ENCODE results near the gene DENND1C. TPM values are rescaled to one million over a fixed set of nuclear protein-coding genes. Genes with fewer than 3 reads are reported as not detected.

DENND1C gene, protein sequence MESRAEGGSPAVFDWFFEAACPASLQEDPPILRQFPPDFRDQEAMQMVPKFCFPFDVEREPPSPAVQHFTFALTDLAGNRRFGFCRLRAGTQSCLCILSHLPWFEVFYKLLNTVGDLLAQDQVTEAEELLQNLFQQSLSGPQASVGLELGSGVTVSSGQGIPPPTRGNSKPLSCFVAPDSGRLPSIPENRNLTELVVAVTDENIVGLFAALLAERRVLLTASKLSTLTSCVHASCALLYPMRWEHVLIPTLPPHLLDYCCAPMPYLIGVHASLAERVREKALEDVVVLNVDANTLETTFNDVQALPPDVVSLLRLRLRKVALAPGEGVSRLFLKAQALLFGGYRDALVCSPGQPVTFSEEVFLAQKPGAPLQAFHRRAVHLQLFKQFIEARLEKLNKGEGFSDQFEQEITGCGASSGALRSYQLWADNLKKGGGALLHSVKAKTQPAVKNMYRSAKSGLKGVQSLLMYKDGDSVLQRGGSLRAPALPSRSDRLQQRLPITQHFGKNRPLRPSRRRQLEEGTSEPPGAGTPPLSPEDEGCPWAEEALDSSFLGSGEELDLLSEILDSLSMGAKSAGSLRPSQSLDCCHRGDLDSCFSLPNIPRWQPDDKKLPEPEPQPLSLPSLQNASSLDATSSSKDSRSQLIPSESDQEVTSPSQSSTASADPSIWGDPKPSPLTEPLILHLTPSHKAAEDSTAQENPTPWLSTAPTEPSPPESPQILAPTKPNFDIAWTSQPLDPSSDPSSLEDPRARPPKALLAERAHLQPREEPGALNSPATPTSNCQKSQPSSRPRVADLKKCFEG
- polyA plus RNA-seq (2013, experiment 1 of 2): 0.52 TPM
- 0.10 TPM for polyA plus RNA-seq (2013, experiment 2 of 2)

DNA sequence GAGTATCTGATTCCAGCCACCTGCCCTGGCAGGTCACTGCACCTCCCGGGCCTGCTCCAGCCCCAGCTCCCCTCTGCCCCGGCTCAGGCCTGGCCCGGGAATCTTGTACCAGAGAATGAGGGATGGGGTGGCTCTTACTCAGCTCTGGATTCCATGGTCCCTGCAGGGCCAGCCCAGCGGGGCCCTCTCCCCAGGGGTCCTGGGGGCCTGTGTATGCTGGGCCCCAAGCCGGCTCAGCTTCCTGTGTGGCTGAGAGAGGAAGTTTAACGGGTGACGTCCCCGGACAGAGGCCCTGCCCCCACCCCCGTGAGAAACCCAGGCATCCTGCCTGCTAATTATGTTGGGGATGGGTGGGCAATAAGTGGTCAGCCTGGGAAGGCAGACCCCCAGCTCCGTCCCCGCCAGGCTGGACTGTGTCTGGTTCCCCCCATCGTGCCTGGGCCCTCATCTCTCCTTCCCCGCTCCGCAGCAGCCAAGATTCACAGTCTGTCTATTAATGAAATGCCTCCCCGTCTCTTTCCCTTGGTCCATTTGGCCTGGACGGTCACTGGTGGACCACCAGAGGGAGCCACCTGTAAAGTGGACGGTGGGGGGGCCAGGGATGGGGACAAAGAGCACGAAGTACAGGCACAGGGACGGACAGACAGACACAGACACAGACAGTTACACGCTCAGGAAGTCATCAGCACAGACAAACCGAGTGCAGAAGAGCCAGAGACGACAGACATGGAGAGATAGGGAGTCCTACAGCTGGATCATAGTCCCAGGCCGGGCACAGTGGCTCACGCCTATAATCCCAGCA lies at the start of gene DENND1C:
TSS of gene DENND1C (minus strand) at position 247 of the 802 bp plus-strand sequence. CDS start at position 155, 92 bp downstream.
- 56 to 62% methylated on average over 19 to 20 of the region's 24 CpGs for WGBS, 2 experiments (ENCODE audit: insufficient coverage in 2 of 2)
- H3K27ac ChIP-seq (ENCODE audit: low read depth, low read length, severe bottlenecking): no peak within 1 kb of the TSS

DNA sequence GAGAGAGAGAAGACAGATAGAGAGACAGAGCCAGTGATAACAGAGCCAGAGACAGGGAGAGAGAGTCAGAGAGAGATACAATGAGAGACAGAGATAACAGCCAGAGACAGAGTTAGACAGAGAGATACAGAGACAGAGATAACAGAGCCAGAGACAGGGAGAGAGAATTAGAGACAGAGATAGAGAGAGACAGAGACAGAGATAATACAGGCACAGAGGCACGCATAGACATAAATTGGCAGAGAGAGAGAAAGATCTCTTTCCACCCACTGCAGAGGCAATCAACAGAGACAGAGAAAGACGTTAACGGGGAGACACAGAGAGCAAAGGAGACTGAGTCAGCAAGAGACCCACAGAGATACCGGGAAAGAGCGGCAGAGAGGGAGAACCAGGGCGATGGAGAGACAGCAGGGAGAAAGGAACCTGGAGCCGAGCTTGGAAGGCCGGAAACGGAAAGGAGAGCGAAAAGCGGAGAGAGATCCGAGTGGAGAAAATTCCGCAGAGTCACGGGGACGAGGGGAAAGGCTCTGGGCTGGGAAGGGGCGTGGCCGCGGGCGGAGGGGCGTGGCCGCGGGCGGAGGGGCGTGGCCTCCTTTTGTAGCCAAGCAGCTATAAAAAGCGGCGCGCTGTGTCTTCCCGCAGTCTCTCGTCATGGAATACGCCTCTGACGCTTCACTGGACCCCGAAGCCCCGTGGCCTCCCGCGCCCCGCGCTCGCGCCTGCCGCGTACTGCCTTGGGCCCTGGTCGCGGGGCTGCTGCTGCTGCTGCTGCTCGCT lies 49.0 kb upstream of the DENND1C start, which contains the start of gene TNFSF9:
TSS of gene TNFSF9 (plus strand) at position 641 of the 777 bp plus-strand sequence. CDS start at position 652, 11 bp downstream.
- H3K9me3 ChIP-seq (ENCODE audit: control insufficient read depth, low read length): no peaks in the 10 kb centered on the region
- peaks cover 8% of the 10 kb centered on the region for H3K36me3 ChIP-seq (ENCODE audit: control insufficient read depth, insufficient read depth, low read length)
- 3 to 6% methylated on average over 37 to 44 of the region's 44 CpGs for whole genome bisulfite sequencing, 2 experiments (ENCODE audit: insufficient coverage in 2 of 2)
- H3K4me1 ChIP-seq (ENCODE audit: control insufficient read depth, insufficient read depth, low read length, poor library complexity, severe bottlenecking): peaks cover 12% of the 10 kb centered on the region
- H3K27ac ChIP-seq (ENCODE audit: low read depth, low read length, severe bottlenecking): peak within 1 kb of the TSS; percentile 76
- H3K4me3 ChIP-seq (ENCODE audit: extremely low read depth, insufficient read depth, low read length, poor library complexity, severe bottlenecking): peak within 1 kb of the TSS; percentile 54

More for the DNA sequence above, at the start of gene DENND1C:
- H3K4me3 ChIP-seq (ENCODE audit: extremely low read depth, insufficient read depth, low read length, poor library complexity, severe bottlenecking): no peak within 1 kb of the TSS
- no peaks in the 10 kb centered on the region for H3K9me3 ChIP-seq (ENCODE audit: control insufficient read depth, low read length)
- no peaks in the 10 kb centered on the region for H3K36me3 ChIP-seq (ENCODE audit: control insufficient read depth, insufficient read depth, low read length)
- no peaks in the 10 kb centered on the region for H3K4me1 ChIP-seq (ENCODE audit: control insufficient read depth, insufficient read depth, low read length, poor library complexity, severe bottlenecking)

DNA sequence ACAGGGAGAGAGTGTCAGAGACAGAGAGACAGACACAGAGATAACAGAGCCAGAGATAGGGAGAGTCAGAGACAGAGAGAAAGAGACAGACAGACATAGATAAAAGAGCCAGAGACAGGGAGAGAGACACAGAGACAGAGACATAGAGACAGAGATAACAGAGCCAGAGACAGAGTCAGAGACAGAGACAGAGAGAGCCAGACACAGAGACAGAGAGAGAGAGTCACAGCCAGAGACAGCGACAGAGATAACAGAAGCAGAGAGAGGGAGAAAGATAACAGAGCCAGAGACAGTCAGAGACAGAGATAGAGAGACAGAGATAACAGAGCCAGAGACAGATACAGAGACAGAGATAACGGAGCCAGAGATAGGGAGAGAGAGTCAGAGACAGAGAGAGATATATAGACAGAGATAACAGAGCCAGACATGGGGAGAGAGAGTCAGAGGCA lies 48.4 kb upstream of the DENND1C start:
- Histone ChIP-seq H3K4me1 (ENCODE audit: control insufficient read depth, insufficient read depth, low read length, poor library complexity, severe bottlenecking) (peaks cover 12% of the 10 kb centered on the region), H3K36me3 (ENCODE audit: control insufficient read depth, insufficient read depth, low read length) (peaks cover 3% of the 10 kb centered on the region), H3K27ac (ENCODE audit: low read depth, low read length, severe bottlenecking) (no peak overlapping the region), H3K4me3 (ENCODE audit: extremely low read depth, insufficient read depth, low read length, poor library complexity, severe bottlenecking) (peak overlapping the region; percentile 54), H3K9me3 (ENCODE audit: control insufficient read depth, low read length) (no peaks in the 10 kb centered on the region)
- 69 to 78% methylated on average over 2 of the region's 2 CpGs for WGBS, 2 experiments (ENCODE audit: insufficient coverage in 2 of 2)

DNA sequence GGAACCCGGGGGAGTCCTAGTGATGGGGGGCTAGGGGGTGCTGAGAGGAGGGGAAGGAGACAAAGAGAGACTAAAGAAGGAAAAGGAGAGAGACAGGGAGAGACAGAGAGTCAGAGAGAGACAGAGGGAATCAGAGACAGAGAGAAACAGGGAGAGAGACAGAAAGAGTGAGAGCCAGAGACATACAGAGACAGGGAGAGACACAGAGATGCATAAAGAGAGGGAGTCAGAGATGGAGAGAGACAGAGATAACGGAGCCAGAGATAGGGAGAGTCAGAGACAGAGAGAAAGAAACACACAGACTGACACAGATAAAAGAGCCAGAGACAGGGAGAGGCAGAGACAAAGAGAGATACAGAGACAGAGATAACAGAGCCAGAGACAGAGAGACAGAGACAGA lies 47.8 kb upstream of the DENND1C start:
- peaks cover 12% of the 10 kb centered on the region for H3K4me1 ChIP-seq (ENCODE audit: control insufficient read depth, insufficient read depth, low read length, poor library complexity, severe bottlenecking)
- H3K36me3 ChIP-seq (ENCODE audit: control insufficient read depth, insufficient read depth, low read length): no peaks in the 10 kb centered on the region
- H3K4me3 ChIP-seq (ENCODE audit: extremely low read depth, insufficient read depth, low read length, poor library complexity, severe bottlenecking): no peak overlapping the region
- no peak overlapping the region for H3K27ac ChIP-seq (ENCODE audit: low read depth, low read length, severe bottlenecking)
- no peaks in the 10 kb centered on the region for H3K9me3 ChIP-seq (ENCODE audit: control insufficient read depth, low read length)
- 71 to 92% methylated on average over 1 to 2 of the region's 2 CpGs for WGBS, 2 experiments (ENCODE audit: insufficient coverage in 2 of 2)

DNA sequence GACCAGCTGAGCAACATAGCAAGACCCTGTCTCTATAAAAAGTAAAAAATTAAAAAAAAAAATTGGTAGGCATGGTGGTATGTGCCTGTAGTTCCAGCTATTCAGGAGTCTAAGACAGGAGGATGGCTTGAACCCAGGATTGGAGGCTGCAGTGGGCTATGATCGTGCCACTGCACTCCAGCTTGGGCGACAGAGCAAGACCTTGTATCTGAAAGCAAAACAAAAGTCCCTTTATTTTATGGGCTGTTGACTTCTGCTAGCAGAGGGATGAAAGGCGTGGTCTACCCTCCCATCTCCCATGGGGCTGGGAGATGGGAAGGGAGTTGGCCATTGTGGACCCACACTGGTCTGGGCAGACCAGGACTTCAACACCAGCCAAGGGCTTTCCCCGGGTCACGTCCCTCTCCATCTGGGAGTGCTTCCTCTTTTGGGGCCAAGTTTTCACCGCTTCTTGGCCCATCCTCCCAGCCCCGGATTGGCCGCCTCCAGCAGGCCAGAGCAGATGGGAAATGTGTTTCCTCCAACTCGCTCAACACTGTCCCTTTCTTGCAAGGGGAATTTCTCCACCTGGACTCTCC lies 47.0 kb upstream of the DENND1C start:
- Histone ChIP-seq H3K4me1 (ENCODE audit: control insufficient read depth, insufficient read depth, low read length, poor library complexity, severe bottlenecking) (peaks cover 10% of the 10 kb centered on the region), H3K27ac (ENCODE audit: low read depth, low read length, severe bottlenecking) (no peak overlapping the region), H3K4me3 (ENCODE audit: extremely low read depth, insufficient read depth, low read length, poor library complexity, severe bottlenecking) (no peak overlapping the region), H3K9me3 (ENCODE audit: control insufficient read depth, low read length) (no peaks in the 10 kb centered on the region), H3K36me3 (ENCODE audit: control insufficient read depth, insufficient read depth, low read length) (no peaks in the 10 kb centered on the region)
- WGBS, 2 experiments (ENCODE audit: insufficient coverage in 2 of 2): 56 to 64% methylated on average over 6 to 8 of the region's 9 CpGs

DNA sequence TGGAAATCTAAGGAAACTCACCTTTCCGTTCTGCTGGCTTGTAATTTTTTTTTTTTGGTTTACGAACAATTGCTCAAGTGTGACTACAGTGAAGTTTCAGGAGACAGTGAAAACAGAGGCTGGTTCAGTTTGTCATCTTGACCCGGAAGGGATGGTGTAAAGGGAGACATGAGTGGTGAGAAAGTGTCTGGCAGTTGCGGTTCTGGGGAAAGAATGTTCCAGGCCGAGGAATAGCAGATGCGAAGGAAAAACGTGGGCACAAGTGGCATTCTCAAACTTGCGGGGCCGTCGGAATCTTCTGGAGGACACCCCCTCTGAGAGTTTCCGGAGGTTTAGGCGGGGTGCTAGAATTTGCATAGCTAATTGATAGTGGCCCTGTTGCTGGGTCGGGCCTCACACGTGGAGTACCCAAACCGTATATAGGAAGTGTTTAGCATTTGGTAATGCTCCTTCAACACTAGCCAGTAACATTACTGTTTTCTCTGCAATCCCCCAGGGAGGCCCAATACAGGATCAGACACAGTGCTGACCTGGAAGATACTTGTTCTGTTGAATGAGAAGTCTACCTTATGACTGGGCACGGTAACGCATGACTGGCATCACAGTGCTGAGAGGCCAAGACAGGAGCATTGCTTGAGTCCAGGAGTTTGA lies 46.4 kb upstream of the DENND1C start:
- Histone ChIP-seq H3K4me1 (ENCODE audit: control insufficient read depth, insufficient read depth, low read length, poor library complexity, severe bottlenecking) (peaks cover 10% of the 10 kb centered on the region), H3K36me3 (ENCODE audit: control insufficient read depth, insufficient read depth, low read length) (no peaks in the 10 kb centered on the region), H3K4me3 (ENCODE audit: extremely low read depth, insufficient read depth, low read length, poor library complexity, severe bottlenecking) (no peak overlapping the region), H3K9me3 (ENCODE audit: control insufficient read depth, low read length) (no peaks in the 10 kb centered on the region), H3K27ac (ENCODE audit: low read depth, low read length, severe bottlenecking) (no peak overlapping the region)
- WGBS, 2 experiments (ENCODE audit: insufficient coverage in 2 of 2): 74 to 79% methylated on average over 14 to 15 of the region's 17 CpGs

DNA sequence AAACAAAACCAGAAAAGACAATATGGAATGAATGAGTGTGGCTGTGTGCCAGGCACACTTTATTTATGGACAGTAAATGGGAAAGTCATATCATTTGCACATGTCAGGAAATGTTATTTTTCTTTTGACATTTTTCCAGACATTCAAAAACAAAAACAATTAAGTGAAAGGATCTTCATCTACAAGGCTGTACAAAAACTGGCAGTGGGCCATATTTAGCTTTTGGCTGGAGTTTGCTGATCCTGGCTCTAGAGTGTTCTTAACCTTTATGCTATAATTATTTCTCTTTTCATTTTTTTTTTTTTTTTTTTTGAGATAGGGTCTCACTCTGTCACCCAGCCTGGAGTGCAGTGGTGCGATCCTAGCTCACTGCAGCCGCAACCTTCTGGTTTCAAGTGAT lies 42.7 kb upstream of the DENND1C start:
- no peaks in the 10 kb centered on the region for H3K9me3 ChIP-seq (ENCODE audit: control insufficient read depth, low read length)
- no peaks in the 10 kb centered on the region for H3K36me3 ChIP-seq (ENCODE audit: control insufficient read depth, insufficient read depth, low read length)
- H3K4me3 ChIP-seq (ENCODE audit: extremely low read depth, insufficient read depth, low read length, poor library complexity, severe bottlenecking): no peak overlapping the region
- WGBS, 2 experiments (ENCODE audit: insufficient coverage in 2 of 2): 100% methylated on average over 1 to 2 of the region's 2 CpGs
- H3K27ac ChIP-seq (ENCODE audit: low read depth, low read length, severe bottlenecking): no peak overlapping the region
- H3K4me1 ChIP-seq (ENCODE audit: control insufficient read depth, insufficient read depth, low read length, poor library complexity, severe bottlenecking): no peaks in the 10 kb centered on the region

DNA sequence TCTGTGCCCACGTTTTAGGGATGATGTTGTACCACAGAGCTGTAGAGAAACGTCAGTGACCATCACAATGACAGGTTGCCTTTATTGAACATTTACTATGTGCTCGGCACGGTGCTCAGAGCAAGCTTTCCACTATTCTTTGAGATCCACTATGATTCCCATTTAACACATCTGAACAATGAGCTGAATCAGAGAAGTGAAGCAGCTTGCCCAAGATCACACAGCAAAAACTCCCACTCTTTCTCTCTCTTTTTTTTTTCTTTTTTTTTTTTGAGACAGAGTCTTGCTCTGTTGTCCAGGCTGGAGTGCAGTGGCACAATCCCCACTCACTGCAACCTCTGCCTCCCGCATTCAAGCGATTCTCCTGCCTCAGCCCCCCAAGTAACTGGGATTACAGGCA lies 41.1 kb upstream of the DENND1C start:
- H3K27ac ChIP-seq (ENCODE audit: low read depth, low read length, severe bottlenecking): no peak overlapping the region
- H3K4me1 ChIP-seq (ENCODE audit: control insufficient read depth, insufficient read depth, low read length, poor library complexity, severe bottlenecking): peaks cover 3% of the 10 kb centered on the region
- 79 to 85% methylated on average over 5 to 6 of the region's 6 CpGs for WGBS, 2 experiments (ENCODE audit: insufficient coverage in 2 of 2)
- no peak overlapping the region for H3K4me3 ChIP-seq (ENCODE audit: extremely low read depth, insufficient read depth, low read length, poor library complexity, severe bottlenecking)
- H3K36me3 ChIP-seq (ENCODE audit: control insufficient read depth, insufficient read depth, low read length): no peaks in the 10 kb centered on the region
- no peaks in the 10 kb centered on the region for H3K9me3 ChIP-seq (ENCODE audit: control insufficient read depth, low read length)
